Adrenal gland (tissue), 12 donors: Measurements from ENCODE around the gene SPOCK2. TPM values are rescaled to one million over a fixed set of nuclear protein-coding genes. Genes with fewer than 3 reads are reported as not detected.
"Not testable (repeated sequence)": the region's sequence is repeated elsewhere in the genome, so short reads cannot be mapped to it uniquely, and the experiment has no call there.

Source experiments
- DNase-seq, 7 donors: peaks; one replicate each; pipeline ENCODE4 v3.0.0-alpha.2; 2019 to 2020
- H3K27ac ChIP-seq, 5 donors: fragments of 200-600 bp; sonication (generic) in 4 of 5; 1 replicate in 3 of 5; 2 replicates in 2 of 5; pipeline versions ENCODE4 v1.5.1 to v1.8.0; 2016 to 2020; ENCODE audit warnings: mild to moderate bottlenecking in 1 of 5
- H3K27me3 ChIP-seq: fragments of 200-600 bp; 2 replicates; pipeline ENCODE4 v1.8.0; 2021
- H3K36me3 ChIP-seq, 2 donors: fragments of 200-600 bp; replicated peaks in 1 of 2; 1 replicate in 1 of 2; 2 replicates in 1 of 2; pipeline versions ENCODE4 v1.5.1 to v1.8.0; 2018 to 2022
- H3K4me1 ChIP-seq, 2 donors: fragments of 200-600 bp; replicated peaks in 1 of 2; 1 replicate in 1 of 2; 2 replicates in 1 of 2; pipeline versions ENCODE4 v1.5.1 to v1.8.0; 2018 to 2021
- H3K4me3 ChIP-seq, 4 donors: fragments of 200-600 bp; sonication (generic) in 3 of 4; one replicate each; pipeline ENCODE4 v1.5.1; 2016 to 2018
- H3K9me3 ChIP-seq, 3 donors: fragments of 200-600 bp; sonication (generic) in 1 of 3; replicated peaks in 1 of 3; 1 replicate in 2 of 3; 2 replicates in 1 of 3; pipeline versions ENCODE4 v1.5.1 to v1.8.0; 2016 to 2021
- CTCF ChIP-seq, 6 experiments: fragments of 450-650 bp in 4 of 6; fragments of 200-600 bp in 2 of 6; sonication (generic) in 1 of 6; IDR thresholded peaks; 1 replicate in 5 of 6; 2 replicates in 1 of 6; pipeline versions ENCODE4 v1.5.1 to v1.8.0; 2016 to 2021; ENCODE audit warnings: antibody characterized with exemption in 6 of 6, mild to moderate bottlenecking in 2 of 6, moderate library complexity in 1 of 6
- POLR2A ChIP-seq, 2 donors: fragments of 450-650 bp; IDR thresholded peaks; one replicate each; pipeline ENCODE4 v1.6.1; 2017; ENCODE audit warnings: antibody characterized with exemption in 2 of 2, mild to moderate bottlenecking in 2 of 2, moderate library complexity in 1 of 2
- WGBS, 4 donors: extraction: QIAGEN DNeasy Blood & Tissue Kit in 2 of 4; methylation state at CpG; one replicate each; pipeline versions ENCODE4 v1.1.5 to v1.1.7; 2013 to 2017; 5-methylcytosine and 5-hydroxymethylcytosine counted together
- intact Hi-C, 2 donors: fragments of 100-400 bp; cut with DNase I; formaldehyde crosslinking; loops; one replicate each; pipeline versions ENCODE4 v1.14.1 to v1.15.0; 2022 to 2023
- polyA plus RNA-seq, 3 donors: library from polyadenylated mRNA; stranded (reverse); fragments of 200-250 nt in 2 of 3; fragments of 350-450 nt in 1 of 3; fragmentation: Illumina TruSeq in 1 of 3; extraction: RNeasy Lipid Tissue Mini Kit (QIAGEN cat#74804) in 1 of 3; gene quantifications; one replicate each; pipeline ENCODE4 v1.2.3, GENCODE V29; 2013 to 2014
- total RNA-seq, 9 donors: library from RNA; depleted of rRNA in 4 of 9; stranded (reverse); fragments of >200 nt in 4 of 9; fragments of 120-200 nt in 1 of 9; fragmentation: NEBNext Ultra II Directional in 1 of 9; extraction: Animal tissue kit (Norgen Biotek cat#: 25700) in 1 of 9; gene quantifications; one replicate each; pipeline versions ENCODE4 v1.1.0 to v1.2.4, GENCODE V29; 2013 to 2023
- donor health status: healthy with polysubstance abuse.
- donor health status: Bipolar disorder and iron deficiency.
- donor health status: DM: yes; HTN: yes; CAD: no.
- donor health status: DM: no; HTN: no; CAD: no.
- donor health status: DM: no; HTN: no; CAD: no.
- donor health status: DM: yes; HTN: yes; CAD: no.

Gene SPOCK2
- total and polyA plus RNA-seq, 12 donors = 11.7 to 68.9 (median 37.4) TPM

- intact Hi-C loops = no loop called here
- H3K36me3 ChIP-seq = no peaks in the 10 kb centered on the region
- no peak overlapping the region for H3K27ac ChIP-seq
- no peak for DNase-seq
- TF ChIP-seq POLR2A (IDR thresholded peaks at IDR 0.05) (no peak), CTCF (IDR thresholded peaks at IDR 0.05) (no peak)
- 90 to 93% (median 93%) methylated on average over 11 of the region's 11 CpGs for WGBS, 4 donors
- no peaks in the 10 kb centered on the region for H3K9me3 ChIP-seq
- no peak overlapping the region for H3K4me3 ChIP-seq
- no peaks in the 10 kb centered on the region for H3K27me3 ChIP-seq
- H3K4me1 ChIP-seq = peaks cover 7 to 26% of the 10 kb centered on the region in 2 donors
These were observed 22.5 kb upstream of the SPOCK2 start for GRCh38 chr10:72110673-72111401.

GRCh38 chr10:72109636-72110157 lies 21.3 kb upstream of the SPOCK2 start:
- no peak for DNase-seq
- H3K4me3 ChIP-seq = no peak overlapping the region
- H3K27ac ChIP-seq = peak overlapping the region in 2 of 5 donors; percentile 24 to 52
- no peaks in the 10 kb centered on the region for H3K27me3 ChIP-seq
- TF ChIP-seq POLR2A (IDR thresholded peaks at IDR 0.05) = no peak
- no peak for TF ChIP-seq CTCF (IDR thresholded peaks at IDR 0.05)
- H3K4me1 ChIP-seq = peaks cover 7 to 18% of the 10 kb centered on the region in 2 donors
- intact Hi-C loops = no loop called here
- 84 to 95% (median 90%) methylated on average over 8 of the region's 8 CpGs for WGBS, 4 donors
- no peaks in the 10 kb centered on the region for H3K36me3 ChIP-seq
- no peaks in the 10 kb centered on the region for H3K9me3 ChIP-seq

GRCh38 chr10:72108830-72109635 lies 20.7 kb upstream of the SPOCK2 start:
- peak in 2 of 7 donors; percentile 25 to 39 for DNase-seq
- TF ChIP-seq CTCF (IDR thresholded peaks at IDR 0.05) (no peak), POLR2A (IDR thresholded peaks at IDR 0.05) (no peak)
- Histone ChIP-seq H3K4me1 (peaks cover 7 to 18% of the 10 kb centered on the region in 2 donors), H3K4me3 (no peak overlapping the region), H3K36me3 (no peaks in the 10 kb centered on the region), H3K27ac (peak overlapping the region in 2 of 5 donors; percentile 24 to 52), H3K27me3 (no peaks in the 10 kb centered on the region), H3K9me3 (no peaks in the 10 kb centered on the region)
- intact Hi-C loops = no loop called here
- 13 to 33% (median 25%) methylated on average over 1 of the region's 1 CpG for WGBS, 4 donors

- DNase-seq, intact Hi-C loops, H3K27me3 ChIP-seq, H3K36me3 ChIP-seq, H3K27ac ChIP-seq, H3K9me3 ChIP-seq, H3K4me3 ChIP-seq: not testable (repeated sequence)
- peaks cover 7 to 18% of the 10 kb centered on the region in 2 donors for H3K4me1 ChIP-seq
- WGBS, 4 donors = 92 to 100% (median 97%) methylated on average over 3 of the region's 3 CpGs
These were observed 19.6 kb upstream of the SPOCK2 start for GRCh38 chr10:72108004-72108370.
